ENCODE data around the gene SLC2A4RG. TPM values are rescaled to one million over a fixed set of nuclear protein-coding genes. Genes with fewer than 3 reads are reported as not detected.

Gene SLC2A4RG
- total RNA-seq, 1 experiment from 2014 or later, result 121 TPM

DNA sequence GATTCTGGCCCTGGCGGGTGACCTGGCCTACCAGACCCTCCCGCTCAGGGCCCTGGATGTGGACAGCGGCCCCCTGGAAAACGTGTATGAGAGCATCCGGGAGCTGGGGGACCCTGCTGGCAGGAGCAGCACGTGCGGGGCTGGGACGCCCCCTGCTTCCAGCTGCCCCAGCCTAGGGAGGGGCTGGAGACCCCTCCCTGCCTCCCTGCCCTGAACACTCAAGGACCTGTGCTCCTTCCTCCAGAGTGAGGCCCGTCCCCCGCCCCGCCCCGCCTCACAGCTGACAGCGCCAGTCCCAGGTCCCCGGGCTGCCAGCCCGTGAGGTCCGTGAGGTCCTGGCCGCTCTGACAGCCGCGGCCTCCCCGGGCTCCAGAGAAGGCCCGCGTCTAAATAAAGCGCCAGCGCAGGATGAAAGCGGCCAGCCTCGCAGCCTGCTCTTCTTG is 868 bp upstream of the SLC2A4RG start:
- ChIA-PET CTCF (no interaction called here), POLR2A (no interaction called here), RAD21 (ENCODE audit: low non-redundant PET in 1 of 2, low total read pairs in 2 of 2, uncharacterized antibody in 2 of 2, unreplicated experiment in 2 of 2) (no interaction called here)
- Histone ChIP-seq H3K4me2 (ENCODE audit: low read length) (peak overlapping the region; percentile 66), H3K9ac (ENCODE audit: low read length) (peak overlapping the region; percentile 52), H3K36me3 (ENCODE audit: control insufficient read depth in 1 of 2, insufficient read depth in 2 of 2, low read length in 2 of 2) (peaks cover 3 to 28% of the 10 kb centered on the region in 2 experiments; a peak in 2 of 4 replicates), H3K27ac (ENCODE audit: low read depth, low read length) (peak overlapping the region; percentile 67), H4K20me1 (ENCODE audit: insufficient read depth) (no peaks in the 10 kb centered on the region), H3K27me3 (ENCODE audit: insufficient read depth, low read length) (no peaks in the 10 kb centered on the region), H2AFZ (ENCODE audit: low read depth, low read length, poor library complexity, severe bottlenecking) (no peak overlapping the region), H3K4me1 (ENCODE audit: control insufficient read depth in 1 of 2, insufficient read depth in 2 of 2, low read length in 2 of 2) (peaks cover 20 to 50% of the 10 kb centered on the region in 2 experiments; a peak in 3 of 4 replicates), H3K9me2 (ENCODE audit: insufficient read depth) (no peaks in the 10 kb centered on the region), H3K79me2 (ENCODE audit: insufficient read depth, low read length) (peaks cover 21% of the 10 kb centered on the region), H3K4me3 (replicated peaks in 1 of 2; ENCODE audit: low read depth in 1 of 2, low read length in 2 of 2) (no peak overlapping the region), H3K9me3 (ENCODE audit: control insufficient read depth in 1 of 2, insufficient read depth in 1 of 2, low read depth in 1 of 2, low read length in 2 of 2) (no peaks in the 10 kb centered on the region)
- intact Hi-C loops (cut with micrococcal nuclease), result loop anchor here (10.0 kb wide), 1 partner anchor 126 kb away; the partner anchor contains the start of genes ABHD16B and TPD52L2
- ATAC-seq (no peak), DNase-seq (ENCODE audit: low read depth, low spot score) (no peak)
- TF ChIP-seq EGR1 (IDR thresholded peaks at IDR 0.05; ENCODE audit: low read depth) (no peak), POLR2AphosphoS5 (IDR thresholded peaks at IDR 0.05; ENCODE audit: low read depth, low read length) (no peak), SRF (IDR thresholded peaks at IDR 0.05; ENCODE audit: low read depth) (no peak), YY1 (IDR thresholded peaks at IDR 0.05; ENCODE audit: extremely low read depth, insufficient replicate concordance, low read depth, low read length) (no peak), SP1 (IDR thresholded peaks at IDR 0.05; ENCODE audit: low read depth) (no peak), TCF7L2 (IDR thresholded peaks at IDR 0.05; ENCODE audit: borderline replicate concordance, extremely low read depth, insufficient read depth, insufficient read length) (no peak), CTCF (IDR thresholded peaks at IDR 0.05 in 2 of 3, conservative IDR thresholded peaks at IDR 0.05 in 1 of 3; ENCODE audit: borderline replicate concordance in 1 of 3, insufficient read depth in 1 of 3, low read depth in 2 of 3, low read length in 2 of 3) (no peak), ZNF274 (IDR thresholded peaks at IDR 0.05; ENCODE audit: low read depth, low read length) (no peak), POLR2A (IDR thresholded peaks at IDR 0.05; ENCODE audit: borderline replicate concordance, extremely low read depth, insufficient read depth, insufficient read length) (no peak), EZH2phosphoT487 (IDR thresholded peaks at IDR 0.05; ENCODE audit: borderline replicate concordance) (no peak), EZH2 (IDR thresholded peaks at IDR 0.05) (no peak), ATF3 (IDR thresholded peaks at IDR 0.05) (no peak), FOSL1 (IDR thresholded peaks at IDR 0.05; ENCODE audit: low read depth) (no peak), ZFX (IDR thresholded peaks at IDR 0.05) (no peak), MAX (IDR thresholded peaks at IDR 0.05) (no peak), RAD21 (IDR thresholded peaks at IDR 0.05; ENCODE audit: low read depth) (no peak)
- TF ChIP-seq, protein P1, sequence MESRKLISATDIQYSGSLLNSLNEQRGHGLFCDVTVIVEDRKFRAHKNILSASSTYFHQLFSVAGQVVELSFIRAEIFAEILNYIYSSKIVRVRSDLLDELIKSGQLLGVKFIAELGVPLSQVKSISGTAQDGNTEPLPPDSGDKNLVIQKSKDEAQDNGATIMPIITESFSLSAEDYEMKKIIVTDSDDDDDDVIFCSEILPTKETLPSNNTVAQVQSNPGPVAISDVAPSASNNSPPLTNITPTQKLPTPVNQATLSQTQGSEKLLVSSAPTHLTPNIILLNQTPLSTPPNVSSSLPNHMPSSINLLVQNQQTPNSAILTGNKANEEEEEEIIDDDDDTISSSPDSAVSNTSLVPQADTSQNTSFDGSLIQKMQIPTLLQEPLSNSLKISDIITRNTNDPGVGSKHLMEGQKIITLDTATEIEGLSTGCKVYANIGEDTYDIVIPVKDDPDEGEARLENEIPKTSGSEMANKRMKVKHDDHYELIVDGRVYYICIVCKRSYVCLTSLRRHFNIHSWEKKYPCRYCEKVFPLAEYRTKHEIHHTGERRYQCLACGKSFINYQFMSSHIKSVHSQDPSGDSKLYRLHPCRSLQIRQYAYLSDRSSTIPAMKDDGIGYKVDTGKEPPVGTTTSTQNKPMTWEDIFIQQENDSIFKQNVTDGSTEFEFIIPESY (IDR thresholded peaks at IDR 0.05; ENCODE audit: extremely low read depth, insufficient replicate concordance, low read length), result no peak
- TF ChIP-seq, protein P2, sequence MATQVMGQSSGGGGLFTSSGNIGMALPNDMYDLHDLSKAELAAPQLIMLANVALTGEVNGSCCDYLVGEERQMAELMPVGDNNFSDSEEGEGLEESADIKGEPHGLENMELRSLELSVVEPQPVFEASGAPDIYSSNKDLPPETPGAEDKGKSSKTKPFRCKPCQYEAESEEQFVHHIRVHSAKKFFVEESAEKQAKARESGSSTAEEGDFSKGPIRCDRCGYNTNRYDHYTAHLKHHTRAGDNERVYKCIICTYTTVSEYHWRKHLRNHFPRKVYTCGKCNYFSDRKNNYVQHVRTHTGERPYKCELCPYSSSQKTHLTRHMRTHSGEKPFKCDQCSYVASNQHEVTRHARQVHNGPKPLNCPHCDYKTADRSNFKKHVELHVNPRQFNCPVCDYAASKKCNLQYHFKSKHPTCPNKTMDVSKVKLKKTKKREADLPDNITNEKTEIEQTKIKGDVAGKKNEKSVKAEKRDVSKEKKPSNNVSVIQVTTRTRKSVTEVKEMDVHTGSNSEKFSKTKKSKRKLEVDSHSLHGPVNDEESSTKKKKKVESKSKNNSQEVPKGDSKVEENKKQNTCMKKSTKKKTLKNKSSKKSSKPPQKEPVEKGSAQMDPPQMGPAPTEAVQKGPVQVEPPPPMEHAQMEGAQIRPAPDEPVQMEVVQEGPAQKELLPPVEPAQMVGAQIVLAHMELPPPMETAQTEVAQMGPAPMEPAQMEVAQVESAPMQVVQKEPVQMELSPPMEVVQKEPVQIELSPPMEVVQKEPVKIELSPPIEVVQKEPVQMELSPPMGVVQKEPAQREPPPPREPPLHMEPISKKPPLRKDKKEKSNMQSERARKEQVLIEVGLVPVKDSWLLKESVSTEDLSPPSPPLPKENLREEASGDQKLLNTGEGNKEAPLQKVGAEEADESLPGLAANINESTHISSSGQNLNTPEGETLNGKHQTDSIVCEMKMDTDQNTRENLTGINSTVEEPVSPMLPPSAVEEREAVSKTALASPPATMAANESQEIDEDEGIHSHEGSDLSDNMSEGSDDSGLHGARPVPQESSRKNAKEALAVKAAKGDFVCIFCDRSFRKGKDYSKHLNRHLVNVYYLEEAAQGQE (IDR thresholded peaks at IDR 0.05; ENCODE audit: low read depth), result no peak
- BruUV-seq (replicated peaks), result no TSS peak

Measured in HCT116 (cell line).